ENCODE measurements around the gene HASPIN.
"Not testable (repeated sequence)": the region's sequence is repeated elsewhere in the genome, so short reads cannot be mapped to it uniquely, and the experiment has no call there.

Gene HASPIN

GRCh38 chr17:3695723-3696411 is 27.8 kb upstream of the HASPIN start, which contains the start of gene P2RX5:
Gene P2RX5, minus strand, starts transcription at chr17:3696155. Its CDS starts 150 bp downstream, at chr17:3696005.
- DNase-seq (ENCODE audit: low read depth): peak; percentile 14

DNA sequence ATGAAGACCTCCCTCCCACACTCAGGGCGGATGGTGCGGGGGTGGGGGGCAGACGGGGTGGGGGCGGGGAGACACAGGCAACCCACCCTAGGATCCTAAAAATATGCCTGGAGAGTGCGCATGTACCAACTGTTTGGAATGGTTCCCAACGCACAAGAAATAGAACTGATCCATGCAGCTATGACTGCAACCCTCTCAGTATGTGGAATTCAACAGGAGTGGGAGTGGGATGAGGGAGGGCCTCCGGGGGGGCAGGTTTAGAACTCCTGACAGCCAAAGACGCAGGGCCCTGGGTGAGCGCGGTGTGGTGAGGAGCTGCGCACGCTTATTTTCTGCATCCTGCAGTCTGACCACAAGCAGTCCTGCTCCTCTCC is 26.6 kb upstream of the HASPIN start:
- no peak for DNase-seq (ENCODE audit: low read depth)

DNA sequence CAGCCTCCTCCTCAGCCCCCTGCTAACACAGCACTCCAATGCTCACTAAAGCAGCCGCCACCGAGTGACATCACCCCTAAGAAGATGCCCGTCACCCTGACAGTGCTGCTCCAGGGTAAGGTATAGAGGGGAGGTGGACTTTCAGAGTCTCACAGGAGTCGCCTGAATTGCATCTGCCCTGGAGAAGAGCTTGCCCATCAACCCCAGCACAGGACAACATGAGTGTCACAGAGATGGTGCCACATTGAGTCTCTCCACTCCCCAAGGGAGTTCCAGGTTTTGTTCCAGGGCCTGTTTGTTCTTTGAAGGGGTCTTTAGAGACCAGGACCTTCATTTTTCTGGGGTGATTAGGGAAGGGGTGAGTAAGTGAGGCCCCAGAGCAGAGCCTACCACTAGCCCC is 25.6 kb upstream of the HASPIN start:
- no peak for DNase-seq (ENCODE audit: low read depth)

- DNase-seq (ENCODE audit: low read depth): no peak
Measured at GRCh38 chr17:3699951-3700350, 23.8 kb upstream of the HASPIN start.

- DNase-seq (ENCODE audit: low read depth): not testable (repeated sequence)
Measured at GRCh38 chr17:3702041-3702539, 21.6 kb upstream of the HASPIN start.

DNA sequence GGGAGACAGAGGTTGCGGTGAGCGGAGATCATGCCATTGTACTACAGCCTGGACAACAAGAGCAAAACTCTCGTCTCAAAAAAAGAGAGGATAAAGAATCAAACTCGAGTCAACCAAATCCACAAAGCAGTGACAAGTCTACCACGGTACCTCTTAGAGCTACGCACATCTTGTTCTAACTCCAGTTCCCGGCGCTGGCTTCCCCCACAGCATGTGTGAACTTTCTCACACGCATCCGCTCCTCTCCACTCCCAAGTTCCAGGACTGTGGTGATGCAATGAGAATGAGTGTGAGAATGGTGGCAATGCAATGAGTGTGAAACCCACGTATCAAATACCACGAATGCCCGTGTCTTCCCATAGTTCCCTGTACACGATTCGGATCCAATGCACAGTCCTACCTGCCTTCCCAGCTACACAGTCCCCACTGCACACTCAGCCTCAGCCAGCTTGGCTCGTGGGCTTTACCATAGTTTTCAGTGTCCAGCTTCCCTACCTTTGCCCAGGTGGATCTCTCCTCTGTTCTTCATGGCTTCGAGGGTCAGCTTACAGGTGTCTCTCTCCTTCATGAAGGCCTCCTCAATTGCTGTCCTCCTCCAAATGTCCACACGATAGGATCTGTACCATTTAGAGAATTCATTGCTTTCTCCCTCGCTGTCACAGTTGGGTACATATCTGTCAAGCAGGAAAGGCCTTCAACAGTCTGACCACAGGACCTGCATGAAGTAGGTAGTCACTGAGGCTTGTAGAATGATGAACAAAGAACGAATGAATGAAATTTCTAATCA is 18.6 kb upstream of the HASPIN start:
- DNase-seq (ENCODE audit: low read depth): no peak

DNA sequence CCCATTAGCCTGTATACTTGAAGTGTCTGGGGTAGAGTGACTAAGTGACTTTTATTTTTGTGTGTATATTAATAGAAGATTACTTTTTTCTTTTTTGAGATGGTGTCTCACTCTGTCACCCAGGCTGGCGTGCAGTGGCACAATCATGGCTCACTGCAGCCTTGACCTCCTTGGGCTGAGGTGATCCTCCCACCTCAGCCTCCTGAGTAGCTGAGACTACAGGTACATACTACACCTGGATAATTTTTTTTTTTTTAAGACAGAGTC is 18.1 kb upstream of the HASPIN start:
- not testable (repeated sequence) for DNase-seq (ENCODE audit: low read depth)

- DNase-seq (ENCODE audit: low read depth): no peak
Measured at GRCh38 chr17:3708366-3708765, 15.3 kb upstream of the HASPIN start.

DNA sequence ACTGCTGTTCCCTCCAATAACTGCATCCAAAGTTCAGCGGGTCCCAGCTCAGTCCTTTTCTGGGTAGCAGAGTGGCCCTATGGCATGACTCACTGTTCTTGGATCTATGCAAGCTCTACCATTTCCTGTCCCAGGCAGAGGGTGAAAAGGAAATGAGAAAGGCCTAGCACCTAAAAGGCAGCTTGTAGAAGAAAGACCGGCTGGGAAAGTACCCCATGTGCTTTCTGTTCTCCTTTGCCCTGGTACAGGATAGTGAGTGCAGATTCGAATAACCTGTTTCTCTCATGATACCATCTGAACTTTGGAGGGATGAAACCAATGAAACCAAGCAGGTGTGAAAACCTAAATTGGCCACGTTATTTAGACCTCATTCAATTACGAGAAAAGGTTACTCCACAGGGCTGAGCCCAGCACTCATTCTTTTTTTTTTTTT is 12.7 kb upstream of the HASPIN start:
- DNase-seq (ENCODE audit: low read depth): peak; percentile 66

- DNase-seq (ENCODE audit: low read depth): no peak
Measured at GRCh38 chr17:3712811-3713463, 10.8 kb upstream of the HASPIN start.

DNA sequence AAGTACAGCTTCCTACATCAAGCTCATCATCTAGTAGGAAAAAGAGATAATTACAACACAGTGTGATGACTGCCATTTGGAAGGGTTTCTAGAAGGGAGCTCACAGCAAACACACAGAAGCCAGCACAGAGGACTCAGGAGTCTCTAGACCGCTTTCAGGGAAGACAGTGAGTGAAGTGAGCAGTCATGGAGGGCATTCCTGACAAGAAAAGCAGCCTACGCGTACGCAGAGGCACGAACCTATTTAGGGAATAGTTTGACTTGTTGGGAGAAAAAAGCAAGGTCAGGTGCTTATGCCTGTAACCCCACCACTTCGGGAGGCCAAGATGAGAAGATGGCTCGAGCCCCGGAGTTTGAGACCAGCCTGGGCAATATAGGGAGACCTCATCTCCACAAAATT is 8.4 kb upstream of the HASPIN start:
- DNase-seq (ENCODE audit: low read depth): no peak

DNA sequence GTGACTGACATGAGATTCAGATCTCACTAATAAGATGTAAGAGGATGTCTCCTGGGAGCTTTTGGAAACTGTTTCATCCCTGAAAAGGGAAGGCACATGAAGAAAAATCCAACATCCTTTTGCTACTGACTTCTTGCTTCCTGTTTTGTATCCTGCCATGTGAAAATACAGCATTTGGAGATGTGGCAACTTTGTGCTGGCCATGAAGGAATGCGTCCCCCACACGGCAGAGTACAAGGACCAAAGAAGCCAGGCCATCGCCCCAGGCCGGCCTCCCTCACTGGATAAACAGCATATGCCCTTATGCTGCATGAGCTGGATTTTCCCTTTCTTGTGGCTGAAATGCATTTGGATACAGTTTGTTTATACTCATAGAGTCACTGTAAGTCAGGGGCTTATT is 5.5 kb upstream of the HASPIN start:
- DNase-seq (ENCODE audit: low read depth): no peak

DNA sequence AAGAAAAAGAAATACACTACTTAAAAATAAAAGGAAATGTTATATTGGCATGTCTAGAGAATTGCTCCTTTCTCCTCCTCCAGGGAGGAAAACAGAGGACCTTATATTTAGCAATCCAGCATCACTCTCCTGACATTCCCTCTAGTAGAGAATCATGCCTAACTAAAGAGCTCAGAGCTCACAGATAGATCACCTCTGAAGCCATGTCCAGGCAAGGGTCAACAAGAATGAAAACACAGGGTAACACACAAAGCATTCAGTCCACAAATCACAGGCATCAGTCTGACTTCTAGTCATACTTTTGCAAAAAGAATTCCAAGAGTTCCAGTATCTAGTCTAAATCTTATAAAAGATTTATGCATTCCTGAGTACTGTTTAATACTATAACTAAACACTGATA is 4.4 kb upstream of the HASPIN start:
- no peak for DNase-seq (ENCODE audit: low read depth)

GRCh38 chr17:3722716-3723115 is 987 bp upstream of the HASPIN start:
- no peak for DNase-seq (ENCODE audit: low read depth)

- no peak for DNase-seq (ENCODE audit: low read depth)
Measured at GRCh38 chr17:3723188-3723555, 531 bp upstream of the HASPIN start.

GRCh38 chr17:3724378-3725077 is 825 bp downstream of the HASPIN start:
- DNase-seq (ENCODE audit: low read depth): no peak

GRCh38 chr17:3727041-3727440 is 3.3 kb downstream of the HASPIN start:
- no peak for DNase-seq (ENCODE audit: low read depth)

DNA sequence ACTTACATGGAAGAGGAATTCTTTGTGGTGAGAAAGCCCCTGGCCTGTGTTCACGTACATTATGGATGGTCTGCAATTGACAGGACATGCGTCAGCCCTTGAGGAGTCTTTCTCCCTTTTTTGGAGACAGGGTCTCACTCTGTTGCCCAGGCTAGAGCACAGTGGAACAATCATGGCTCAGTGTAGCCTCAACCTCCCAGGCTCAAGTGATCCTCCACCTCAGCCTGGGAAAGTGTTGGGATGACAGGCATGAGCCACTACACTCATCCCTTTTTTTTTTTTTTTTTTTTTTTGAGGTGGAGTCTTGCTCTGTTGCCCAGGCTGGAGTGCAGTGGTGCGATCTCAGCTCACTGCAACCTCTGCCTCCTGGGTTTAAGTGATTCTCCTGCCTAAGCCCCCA is 4.4 kb downstream of the HASPIN start:
- not testable (repeated sequence) for DNase-seq (ENCODE audit: low read depth)

DNA sequence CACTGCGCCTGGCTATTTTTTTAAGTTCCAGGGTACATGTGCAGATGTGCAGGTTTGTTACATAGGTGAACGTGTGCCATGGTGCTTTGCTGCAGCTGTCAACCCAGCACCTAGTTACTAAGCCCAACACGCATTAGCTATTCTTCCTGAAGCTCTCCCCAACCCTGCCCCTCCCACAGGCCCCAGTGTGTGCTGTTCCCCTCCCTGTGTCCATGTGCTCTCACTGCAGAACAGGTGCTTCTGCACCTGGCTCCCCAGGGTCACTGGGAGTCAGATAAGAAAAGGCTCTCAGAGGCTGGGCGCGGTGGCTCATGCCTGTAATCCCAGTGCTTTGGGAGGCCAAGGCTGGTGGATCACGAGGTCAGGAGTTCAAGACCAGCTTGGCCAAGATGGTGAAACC is 6.2 kb downstream of the HASPIN start:
- DNase-seq (ENCODE audit: low read depth): no peak

- DNase-seq (ENCODE audit: low read depth): no peak
Measured at GRCh38 chr17:3730881-3731429, 7.3 kb downstream of the HASPIN start.

DNA sequence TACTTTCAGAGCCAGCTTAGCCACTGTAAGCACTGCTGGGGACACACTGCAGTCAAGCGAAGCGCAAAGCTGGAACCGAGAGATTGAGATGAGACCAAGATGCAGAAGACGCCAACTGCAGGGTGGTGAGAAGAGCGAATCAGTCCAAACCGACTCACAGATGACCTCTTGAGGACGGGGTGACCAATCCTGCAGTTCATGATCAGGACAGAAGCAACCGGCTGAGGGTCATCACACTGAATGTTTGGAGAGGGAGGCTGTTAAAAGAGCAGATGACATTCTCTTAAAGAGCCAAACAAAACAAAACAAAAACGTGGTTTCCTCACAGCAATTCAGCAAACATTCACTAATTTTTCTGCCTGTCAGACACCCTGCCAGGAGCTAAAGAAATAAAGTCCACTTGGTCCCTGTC is 8.5 kb downstream of the HASPIN start:
- no peak for DNase-seq (ENCODE audit: low read depth)

DNA sequence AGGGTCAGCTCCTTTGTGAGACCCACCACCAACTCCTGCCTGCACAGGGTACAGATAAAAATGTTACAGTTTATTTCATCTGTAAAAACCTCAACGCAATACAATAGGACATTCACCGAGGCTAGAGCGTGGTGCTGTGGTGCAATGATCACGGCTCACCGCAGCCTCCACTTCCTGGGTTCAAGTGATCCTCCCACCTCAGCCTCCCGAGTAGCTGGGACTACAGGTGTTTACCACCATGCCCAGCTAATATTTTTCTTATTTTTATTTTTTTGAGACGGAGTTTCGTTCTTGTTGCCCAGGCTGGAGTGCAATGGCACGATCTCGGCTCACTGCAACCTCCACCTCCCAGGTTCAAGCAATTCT is 11.2 kb downstream of the HASPIN start:
- not testable (repeated sequence) for DNase-seq (ENCODE audit: low read depth)

Measured in stimulated activated CD4-positive, alpha-beta T cell treated with anti-CD3 and anti-CD28 coated beads, Interleukin-2, amount 100 ng/mL, for 4 hours (primary cell).